ENCODE results near the gene S100A12.
A peak's percentile ranks its signal among the peaks of the same experiment; 100 is the strongest.

The S100A12 gene

DNA sequence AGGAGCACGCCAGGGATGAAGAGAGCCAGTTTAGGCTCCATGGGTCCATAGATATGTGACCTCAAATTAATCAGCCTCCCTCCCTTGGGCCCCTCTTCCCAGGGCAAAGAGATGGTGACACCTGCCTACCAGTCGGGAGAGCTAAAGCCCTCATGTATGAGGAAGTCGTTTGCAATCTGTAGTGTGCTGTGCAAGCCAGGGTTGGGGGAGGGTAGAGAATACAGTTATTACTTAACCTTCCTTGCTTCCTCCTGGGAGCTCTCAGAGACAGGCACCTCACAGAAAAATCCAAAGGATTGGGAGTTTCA is 30.7 kb downstream of the S100A12 start:
- TF ChIP-seq, protein P1, sequence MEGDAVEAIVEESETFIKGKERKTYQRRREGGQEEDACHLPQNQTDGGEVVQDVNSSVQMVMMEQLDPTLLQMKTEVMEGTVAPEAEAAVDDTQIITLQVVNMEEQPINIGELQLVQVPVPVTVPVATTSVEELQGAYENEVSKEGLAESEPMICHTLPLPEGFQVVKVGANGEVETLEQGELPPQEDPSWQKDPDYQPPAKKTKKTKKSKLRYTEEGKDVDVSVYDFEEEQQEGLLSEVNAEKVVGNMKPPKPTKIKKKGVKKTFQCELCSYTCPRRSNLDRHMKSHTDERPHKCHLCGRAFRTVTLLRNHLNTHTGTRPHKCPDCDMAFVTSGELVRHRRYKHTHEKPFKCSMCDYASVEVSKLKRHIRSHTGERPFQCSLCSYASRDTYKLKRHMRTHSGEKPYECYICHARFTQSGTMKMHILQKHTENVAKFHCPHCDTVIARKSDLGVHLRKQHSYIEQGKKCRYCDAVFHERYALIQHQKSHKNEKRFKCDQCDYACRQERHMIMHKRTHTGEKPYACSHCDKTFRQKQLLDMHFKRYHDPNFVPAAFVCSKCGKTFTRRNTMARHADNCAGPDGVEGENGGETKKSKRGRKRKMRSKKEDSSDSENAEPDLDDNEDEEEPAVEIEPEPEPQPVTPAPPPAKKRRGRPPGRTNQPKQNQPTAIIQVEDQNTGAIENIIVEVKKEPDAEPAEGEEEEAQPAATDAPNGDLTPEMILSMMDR (conservative IDR thresholded peaks at IDR 0.05; ENCODE audit: low read depth, low read length) = no peak
- Histone ChIP-seq H3K4me2 (peak overlapping the region; percentile 72), H3K36me3 (ENCODE audit: insufficient read depth) (no peaks in the 10 kb centered on the region), H2AFZ (ENCODE audit: low read depth) (peak overlapping the region; percentile 61), H3K4me3 (IDR thresholded peaks at IDR 0.05; ENCODE audit: insufficient read depth, low read depth, low read length) (no peak overlapping the region), H3K27ac (peak overlapping the region; percentile 89), H4K20me1 (ENCODE audit: insufficient read depth) (no peaks in the 10 kb centered on the region), H3K27me3 (ENCODE audit: insufficient read depth, low read depth) (no peaks in the 10 kb centered on the region), H3K9ac (peak overlapping the region; percentile 65), H3K4me1 (ENCODE audit: low read depth, poor library complexity, severe bottlenecking) (peaks cover 65% of the 10 kb centered on the region), H3K79me2 (ENCODE audit: insufficient read depth, low read depth) (0 out of 2 replicates have a peak, but pooled peaks cover 8% of the 10 kb centered on the region)

DNA sequence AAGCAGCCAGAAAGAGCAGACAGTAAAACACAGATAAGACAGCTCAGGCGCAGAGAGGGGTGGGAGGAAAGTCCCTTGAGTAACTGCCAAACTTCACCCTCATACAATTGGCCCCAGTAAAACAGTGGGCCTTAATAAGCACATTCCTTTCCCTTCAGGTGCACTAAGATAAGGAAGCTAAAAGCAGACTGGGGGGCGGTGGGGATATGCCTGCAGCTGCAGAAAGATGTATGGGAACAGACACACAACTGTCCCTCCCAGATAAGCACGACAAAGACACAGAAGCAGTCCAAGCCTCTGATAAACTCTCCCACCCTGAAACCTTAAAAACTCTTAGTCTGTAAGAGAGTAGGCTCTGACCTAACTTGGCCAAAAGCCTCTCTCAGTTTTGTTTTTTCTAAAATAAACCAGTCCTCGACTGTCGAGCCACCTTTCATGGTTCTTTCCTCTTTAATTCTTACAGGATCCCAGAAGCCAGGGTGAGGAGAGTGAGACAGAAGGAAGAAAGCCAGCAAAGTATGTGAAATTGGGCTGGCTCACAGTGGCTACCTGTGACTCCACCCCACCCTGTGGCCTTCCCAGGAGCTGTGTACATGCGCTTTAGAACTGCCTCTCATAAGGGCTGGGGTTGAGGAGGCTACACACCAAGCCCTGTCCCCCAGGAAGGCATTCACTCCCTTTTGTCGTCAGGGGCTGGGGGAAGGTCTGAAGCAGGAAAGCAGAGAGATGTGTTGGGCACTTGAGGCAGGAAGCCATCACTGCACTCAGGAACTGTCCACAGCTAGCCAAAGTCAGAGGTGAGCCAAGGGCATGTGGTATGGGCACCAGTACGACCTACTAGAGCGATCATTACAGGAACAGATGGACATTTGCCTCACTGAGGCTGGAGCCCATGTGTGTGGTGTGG is 31.4 kb downstream of the S100A12 start:
- peak overlapping the region; percentile 65 for H3K9ac ChIP-seq

DNA sequence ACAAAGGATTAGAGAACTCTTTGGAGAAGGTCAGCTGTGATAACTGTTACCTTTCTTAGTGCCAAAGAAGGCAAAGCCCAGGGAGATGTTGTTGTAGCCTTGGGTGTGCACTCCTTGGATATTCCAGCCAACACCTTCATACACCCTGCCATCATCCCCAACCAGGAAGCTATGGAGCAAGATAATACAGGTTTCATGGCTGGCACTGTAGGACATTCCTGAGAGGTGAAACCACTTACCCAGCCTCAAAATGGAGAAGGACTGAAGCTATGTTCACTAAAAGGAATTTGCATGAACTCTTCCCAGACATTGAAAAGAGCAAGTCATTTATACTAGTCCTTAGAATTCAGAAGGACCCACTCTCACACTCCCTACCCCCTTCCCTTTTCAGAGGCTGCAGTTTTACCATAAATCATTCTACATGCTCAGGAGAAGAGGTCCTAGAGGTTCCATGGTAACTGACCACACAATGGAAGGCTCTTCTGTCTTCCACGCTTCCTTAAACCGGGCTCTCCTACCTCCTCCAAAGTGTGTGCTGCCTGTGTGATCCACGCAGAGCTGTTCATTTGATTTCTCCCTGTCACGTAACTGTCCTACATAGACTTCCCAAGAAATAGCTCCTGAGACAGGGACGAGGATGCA is 32.3 kb downstream of the S100A12 start:
- Histone ChIP-seq H3K4me3 (IDR thresholded peaks at IDR 0.05; ENCODE audit: insufficient read depth, low read depth, low read length) (no peak overlapping the region), H3K27ac (peak overlapping the region; percentile 89), H3K79me2 (ENCODE audit: insufficient read depth, low read depth) (0 out of 2 replicates have a peak, but pooled peaks cover 8% of the 10 kb centered on the region), H3K27me3 (ENCODE audit: insufficient read depth, low read depth) (no peaks in the 10 kb centered on the region), H2AFZ (ENCODE audit: low read depth) (peak overlapping the region; percentile 61), H4K20me1 (ENCODE audit: insufficient read depth) (no peaks in the 10 kb centered on the region), H3K36me3 (ENCODE audit: insufficient read depth) (no peaks in the 10 kb centered on the region), H3K4me1 (ENCODE audit: low read depth, poor library complexity, severe bottlenecking) (peaks cover 65% of the 10 kb centered on the region), H3K4me2 (peak overlapping the region; percentile 72), H3K9ac (peak overlapping the region; percentile 65)
- TF ChIP-seq, protein P1 (conservative IDR thresholded peaks at IDR 0.05; ENCODE audit: low read depth, low read length) = no peak

More for the DNA sequence above, 31.4 kb downstream of the S100A12 start:
- Histone ChIP-seq H4K20me1 (ENCODE audit: insufficient read depth) (no peaks in the 10 kb centered on the region), H3K4me3 (IDR thresholded peaks at IDR 0.05; ENCODE audit: insufficient read depth, low read depth, low read length) (peak overlapping the region; percentile 70), H2AFZ (ENCODE audit: low read depth) (peak overlapping the region; percentile 61), H3K79me2 (ENCODE audit: insufficient read depth, low read depth) (0 out of 2 replicates have a peak, but pooled peaks cover 8% of the 10 kb centered on the region), H3K36me3 (ENCODE audit: insufficient read depth) (no peaks in the 10 kb centered on the region), H3K4me1 (ENCODE audit: low read depth, poor library complexity, severe bottlenecking) (peaks cover 65% of the 10 kb centered on the region), H3K4me2 (peak overlapping the region; percentile 72), H3K27me3 (ENCODE audit: insufficient read depth, low read depth) (no peaks in the 10 kb centered on the region), H3K27ac (peak overlapping the region; percentile 89)
- TF ChIP-seq, protein P1 (conservative IDR thresholded peaks at IDR 0.05; ENCODE audit: low read depth, low read length) = 0 out of 2 replicates have a peak, but pooled peaks have one; percentile 10

DNA sequence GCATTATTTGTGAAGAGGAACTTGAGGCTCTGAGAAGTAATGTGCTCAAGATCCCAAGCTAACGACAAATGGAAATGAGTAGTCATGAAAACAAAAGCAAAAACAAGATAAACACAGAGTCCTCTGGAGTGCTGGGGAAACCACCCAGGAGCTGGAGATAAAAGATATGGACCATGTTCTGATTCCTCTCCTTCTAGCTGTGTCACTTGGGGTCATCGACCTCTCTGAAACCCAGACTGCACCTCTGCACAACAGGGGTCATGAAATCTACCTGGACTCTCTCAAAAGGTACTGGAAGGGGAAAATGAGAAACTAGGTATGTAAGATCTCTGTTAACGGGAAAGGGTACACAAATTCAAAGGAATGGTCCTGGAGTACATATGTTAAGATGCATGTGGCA is 33.2 kb downstream of the S100A12 start:
- peak overlapping the region; percentile 61; the same call in 1 of the 2 replicates for H2AFZ ChIP-seq (ENCODE audit: low read depth)
- peaks cover 67% of the 10 kb centered on the region for H3K4me1 ChIP-seq (ENCODE audit: low read depth, poor library complexity, severe bottlenecking)
- H3K79me2 ChIP-seq (ENCODE audit: insufficient read depth, low read depth) = 0 out of 2 replicates have a peak, but pooled peaks cover 8% of the 10 kb centered on the region
- no peak overlapping the region; the same call in 1 of the 2 replicates for H3K9ac ChIP-seq
- H3K27me3 ChIP-seq (ENCODE audit: insufficient read depth, low read depth) = no peaks in the 10 kb centered on the region
- peak overlapping the region; percentile 72 for H3K4me2 ChIP-seq
- TF ChIP-seq, protein P1 (conservative IDR thresholded peaks at IDR 0.05; ENCODE audit: low read depth, low read length) = no peak
- no peaks in the 10 kb centered on the region for H4K20me1 ChIP-seq (ENCODE audit: insufficient read depth)
- peak overlapping the region; percentile 89 for H3K27ac ChIP-seq
- H3K4me3 ChIP-seq (IDR thresholded peaks at IDR 0.05; ENCODE audit: insufficient read depth, low read depth, low read length) = no peak overlapping the region
- no peaks in the 10 kb centered on the region for H3K36me3 ChIP-seq (ENCODE audit: insufficient read depth)
